ENCODE measurements around the gene FEM1B.

The FEM1B gene

DNA sequence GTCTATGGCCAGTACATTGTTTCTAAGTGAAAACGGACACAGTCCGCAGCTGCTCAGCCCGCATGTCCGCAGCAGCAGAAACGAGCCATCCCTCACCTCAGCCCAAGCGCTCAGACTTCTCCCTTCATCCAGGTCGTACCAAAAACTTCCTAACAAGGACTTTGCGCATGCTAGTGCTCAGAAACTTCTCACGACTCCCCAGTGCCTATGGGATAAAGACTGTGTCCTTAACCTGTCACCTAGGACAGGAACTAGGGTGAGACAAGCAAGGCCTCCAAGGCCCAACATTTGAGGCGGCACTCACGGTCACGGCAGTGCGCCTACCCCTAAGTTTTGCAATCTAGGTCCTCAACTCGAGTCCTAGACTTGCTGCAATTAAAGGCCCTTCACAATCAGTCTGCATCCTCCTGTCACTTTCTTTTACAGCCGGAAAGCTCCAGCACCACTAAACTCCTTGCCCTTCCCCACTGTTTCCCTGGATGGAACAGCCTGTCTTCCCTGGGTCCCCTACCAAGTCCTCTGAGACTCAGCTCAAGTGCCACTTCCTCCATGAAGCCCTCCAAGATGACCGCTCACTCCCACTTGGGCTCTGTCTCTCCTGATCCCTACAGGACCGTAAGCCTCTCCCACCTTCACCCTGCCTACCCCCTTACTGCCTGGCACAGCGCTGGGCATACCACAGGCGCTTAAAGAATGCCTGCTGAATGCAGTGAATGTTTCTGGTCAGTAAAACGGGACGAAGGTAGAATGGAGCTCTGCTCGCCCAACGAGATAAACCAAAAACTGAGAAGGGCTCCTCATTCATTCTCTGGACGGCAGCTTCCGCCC lies 49.2 kb upstream of the FEM1B start:
- CTCF ChIA-PET, result interaction anchor here (1.4 to 2.1 kb wide), 3 partner anchors 25 to 365 kb away, joined by 3 to 6 read pairs (median 3); no protein-coding TSS in a partner anchor
- POLR2A ChIA-PET, result interaction anchor here (1.9 kb wide), 1 partner anchor 49 kb away, joined by 4 read pairs; the partner anchor contains the start of gene FEM1B
- peaks cover 4% of the 10 kb centered on the region; the same call in 1 of the 2 replicates for H3K4me1 ChIP-seq (ENCODE audit: control insufficient read depth, insufficient read depth, low read length)
- TF ChIP-seq ZNF580 (tag by site-specific recombination; IDR thresholded peaks at IDR 0.05), result peak; percentile 94
- TF ChIP-seq, protein P1, sequence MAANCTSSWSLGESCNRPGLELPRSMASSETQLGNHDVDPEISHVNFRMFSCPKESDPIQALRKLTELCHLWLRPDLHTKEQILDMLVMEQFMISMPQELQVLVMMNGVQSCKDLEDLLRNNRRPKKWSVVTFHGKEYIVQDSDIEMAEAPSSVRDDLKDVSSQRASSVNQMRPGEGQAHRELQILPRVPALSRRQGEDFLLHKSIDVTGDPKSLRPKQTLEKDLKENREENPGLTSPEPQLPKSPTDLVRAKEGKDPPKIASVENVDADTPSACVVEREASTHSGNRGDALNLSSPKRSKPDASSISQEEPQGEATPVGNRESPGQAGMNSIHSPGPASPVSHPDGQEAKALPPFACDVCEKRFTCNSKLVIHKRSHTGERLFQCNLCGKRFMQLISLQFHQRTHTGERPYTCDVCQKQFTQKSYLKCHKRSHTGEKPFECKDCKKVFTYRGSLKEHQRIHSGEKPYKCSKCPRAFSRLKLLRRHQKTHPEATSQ (tag by site-specific recombination; IDR thresholded peaks at IDR 0.05), result peak; percentile 97
- TF ChIP-seq ZNF157 (tag by site-specific recombination; IDR thresholded peaks at IDR 0.05), result no peak
- no peak for TF ChIP-seq ZEB2 (tag by site-specific recombination; IDR thresholded peaks at IDR 0.05)
- TF ChIP-seq MEIS1 (CRISPR knock-in tag; IDR thresholded peaks at IDR 0.05; ENCODE audit: borderline replicate concordance), result no peak
- TF ChIP-seq KLF8 (tag by site-specific recombination; IDR thresholded peaks at IDR 0.05), result no peak
- peak; percentile 23; the same call in 1 of the 2 replicates for TF ChIP-seq ZBTB17 (tag by site-specific recombination; IDR thresholded peaks at IDR 0.05)
- TF ChIP-seq ZNF280D (tag by site-specific recombination; IDR thresholded peaks at IDR 0.05), result peak; percentile 61; the same call in 1 of the 2 replicates
- no peak for TF ChIP-seq ZNF23 (tag by site-specific recombination; IDR thresholded peaks at IDR 0.05; ENCODE audit: borderline replicate concordance)
- TF ChIP-seq ZNF623 (tag by site-specific recombination; IDR thresholded peaks at IDR 0.05), result 0 out of 2 replicates have a peak, but pooled peaks have one; percentile 3
- TF ChIP-seq KLF17 (tag by site-specific recombination; IDR thresholded peaks at IDR 0.05), result peak; percentile 41
- no peak; the same call in 1 of the 2 replicates for TF ChIP-seq ZNF785 (tag by site-specific recombination; IDR thresholded peaks at IDR 0.05)
- TF ChIP-seq ZNF341 (tag by site-specific recombination; IDR thresholded peaks at IDR 0.05; ENCODE audit: low read depth), result peak; percentile 83
- TF ChIP-seq TRIM28 (IDR thresholded peaks at IDR 0.05; ENCODE audit: borderline replicate concordance, low read length), result no peak
- TF ChIP-seq ZBTB1 (tag by site-specific recombination; IDR thresholded peaks at IDR 0.05), result no peak
- TF ChIP-seq, protein P2, sequence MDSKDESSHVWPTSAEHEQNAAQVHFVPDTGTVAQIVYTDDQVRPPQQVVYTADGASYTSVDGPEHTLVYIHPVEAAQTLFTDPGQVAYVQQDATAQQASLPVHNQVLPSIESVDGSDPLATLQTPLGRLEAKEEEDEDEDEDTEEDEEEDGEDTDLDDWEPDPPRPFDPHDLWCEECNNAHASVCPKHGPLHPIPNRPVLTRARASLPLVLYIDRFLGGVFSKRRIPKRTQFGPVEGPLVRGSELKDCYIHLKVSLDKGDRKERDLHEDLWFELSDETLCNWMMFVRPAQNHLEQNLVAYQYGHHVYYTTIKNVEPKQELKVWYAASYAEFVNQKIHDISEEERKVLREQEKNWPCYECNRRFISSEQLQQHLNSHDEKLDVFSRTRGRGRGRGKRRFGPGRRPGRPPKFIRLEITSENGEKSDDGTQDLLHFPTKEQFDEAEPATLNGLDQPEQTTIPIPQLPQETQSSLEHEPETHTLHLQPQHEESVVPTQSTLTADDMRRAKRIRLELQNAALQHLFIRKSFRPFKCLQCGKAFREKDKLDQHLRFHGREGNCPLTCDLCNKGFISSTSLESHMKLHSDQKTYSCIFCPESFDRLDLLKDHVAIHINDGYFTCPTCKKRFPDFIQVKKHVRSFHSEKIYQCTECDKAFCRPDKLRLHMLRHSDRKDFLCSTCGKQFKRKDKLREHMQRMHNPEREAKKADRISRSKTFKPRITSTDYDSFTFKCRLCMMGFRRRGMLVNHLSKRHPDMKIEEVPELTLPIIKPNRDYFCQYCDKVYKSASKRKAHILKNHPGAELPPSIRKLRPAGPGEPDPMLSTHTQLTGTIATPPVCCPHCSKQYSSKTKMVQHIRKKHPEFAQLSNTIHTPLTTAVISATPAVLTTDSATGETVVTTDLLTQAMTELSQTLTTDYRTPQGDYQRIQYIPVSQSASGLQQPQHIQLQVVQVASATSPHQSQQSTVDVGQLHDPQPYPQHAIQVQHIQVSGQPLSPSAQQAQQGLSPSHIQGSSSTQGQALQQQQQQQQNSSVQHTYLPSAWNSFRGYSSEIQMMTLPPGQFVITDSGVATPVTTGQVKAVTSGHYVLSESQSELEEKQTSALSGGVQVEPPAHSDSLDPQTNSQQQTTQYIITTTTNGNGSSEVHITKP (tag by site-specific recombination; IDR thresholded peaks at IDR 0.05), result peak; percentile 83
- TF ChIP-seq ZNF626 (tag by site-specific recombination; IDR thresholded peaks at IDR 0.05), result no peak
- TF ChIP-seq ZNF311 (tag by site-specific recombination; IDR thresholded peaks at IDR 0.05; ENCODE audit: borderline replicate concordance), result no peak
- no peak for TF ChIP-seq GLIS2 (tag by site-specific recombination; IDR thresholded peaks at IDR 0.05)
- peak; percentile 97 for TF ChIP-seq ZNF335 (tag by site-specific recombination; conservative IDR thresholded peaks at IDR 0.05)
- no peak for TF ChIP-seq ZNF10 (tag by site-specific recombination; IDR thresholded peaks at IDR 0.05)
- TF ChIP-seq, protein P3, sequence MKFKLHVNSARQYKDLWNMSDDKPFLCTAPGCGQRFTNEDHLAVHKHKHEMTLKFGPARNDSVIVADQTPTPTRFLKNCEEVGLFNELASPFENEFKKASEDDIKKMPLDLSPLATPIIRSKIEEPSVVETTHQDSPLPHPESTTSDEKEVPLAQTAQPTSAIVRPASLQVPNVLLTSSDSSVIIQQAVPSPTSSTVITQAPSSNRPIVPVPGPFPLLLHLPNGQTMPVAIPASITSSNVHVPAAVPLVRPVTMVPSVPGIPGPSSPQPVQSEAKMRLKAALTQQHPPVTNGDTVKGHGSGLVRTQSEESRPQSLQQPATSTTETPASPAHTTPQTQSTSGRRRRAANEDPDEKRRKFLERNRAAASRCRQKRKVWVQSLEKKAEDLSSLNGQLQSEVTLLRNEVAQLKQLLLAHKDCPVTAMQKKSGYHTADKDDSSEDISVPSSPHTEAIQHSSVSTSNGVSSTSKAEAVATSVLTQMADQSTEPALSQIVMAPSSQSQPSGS (tag by site-specific recombination; IDR thresholded peaks at IDR 0.05; ENCODE audit: low read depth), result no peak
- 0 out of 2 replicates have a peak, but pooled peaks have one; percentile 55 for TF ChIP-seq KLF16 (tag by site-specific recombination; IDR thresholded peaks at IDR 0.05)
- no peak for TF ChIP-seq OSR2 (tag by site-specific recombination; IDR thresholded peaks at IDR 0.05)

More for the DNA sequence above, 49.2 kb upstream of the FEM1B start:
- peak overlapping the region; percentile 89; the same call in 1 of the 2 replicates for H3K27ac ChIP-seq (ENCODE audit: extremely low read depth, low read depth, low read length)
- H3K36me3 ChIP-seq (ENCODE audit: control insufficient read depth in 2 of 2, insufficient read depth in 1 of 2, low read length in 2 of 2), result peaks cover 2 to 6% of the 10 kb centered on the region in 2 experiments; a peak in 2 of 3 replicates
- H3K4me3 ChIP-seq (ENCODE audit: low read depth, low read length), result peak overlapping the region; percentile 69
- H3K9me3 ChIP-seq (ENCODE audit: control insufficient read depth, insufficient read depth, low read depth, low read length), result no peaks in the 10 kb centered on the region
